Liver (tissue), 3 donors: ENCODE results near the gene HSDL2.
"Not testable (repeated sequence)": the region's sequence is repeated elsewhere in the genome, so short reads cannot be mapped to it uniquely, and the experiment has no call there.

Source experiments
- ATF3 ChIP-seq: IDR thresholded peaks from 2 replicates; pipeline ENCODE4 v1.6.1; 2016; ENCODE audit warnings: antibody characterized with exemption
- CTCF ChIP-seq: fragments of 150-350 bp; IDR thresholded peaks from 2 replicates; pipeline ENCODE4 v1.5.1; 2017; ENCODE audit warnings: improper control_type of control experiment, low read depth, low read length; ENCODE audit not compliant: missing input control
- JUND ChIP-seq, 2 donors: IDR thresholded peaks; 2 replicates each; pipeline ENCODE4 v1.6.1; 2016; ENCODE audit warnings: antibody characterized with exemption in 2 of 2
- MAX ChIP-seq: IDR thresholded peaks from 2 replicates; pipeline ENCODE4 v1.6.1; 2016; ENCODE audit warnings: antibody characterized with exemption
- RAD21 ChIP-seq, 2 donors: IDR thresholded peaks; 2 replicates each; pipeline ENCODE4 v1.6.1; 2016; ENCODE audit warnings: antibody characterized with exemption in 2 of 2, mild to moderate bottlenecking in 2 of 2
- RXRA ChIP-seq, 2 donors: IDR thresholded peaks; 2 replicates each; pipeline ENCODE4 v1.6.1; 2017 to 2018; ENCODE audit warnings: antibody characterized with exemption in 2 of 2, mild to moderate bottlenecking in 1 of 2
- SP1 ChIP-seq: IDR thresholded peaks from 2 replicates; pipeline ENCODE4 v1.6.1; 2018; ENCODE audit warnings: antibody characterized with exemption, mild to moderate bottlenecking
- ZBTB33 ChIP-seq: IDR thresholded peaks from 2 replicates; pipeline ENCODE4 v1.6.1; 2016; ENCODE audit warnings: antibody characterized with exemption
- donor health status: healthy.
- donor health status: healthy.

- TF ChIP-seq CTCF; JUND (IDR thresholded peaks at IDR 0.05); SP1; MAX; ZBTB33; RAD21 (IDR thresholded peaks at IDR 0.05); ATF3; RXRA (IDR thresholded peaks at IDR 0.05): not testable (repeated sequence)
These were observed 12.1 kb downstream of the HSDL2 start for GRCh38 chr9:112391936-112392560.
